ENCODE measurements around the gene MPZL3.

DNA sequence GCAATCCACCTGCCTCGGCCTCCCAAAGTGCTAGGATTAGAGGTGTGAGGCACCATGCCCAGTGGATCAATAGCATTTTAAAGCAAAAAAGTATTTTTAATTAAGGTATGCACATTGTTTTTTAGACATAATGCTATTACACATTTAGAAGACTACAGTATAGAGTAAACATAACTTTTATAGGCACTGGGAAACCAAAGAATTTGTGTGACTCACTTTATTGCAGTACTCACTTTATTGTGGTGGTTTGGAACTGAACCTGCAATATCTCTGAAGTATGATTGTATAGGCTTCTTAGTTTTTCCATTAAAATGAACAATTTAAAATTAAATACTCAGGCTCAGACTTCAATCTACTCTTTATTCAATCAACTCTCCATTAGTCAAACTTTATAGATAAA is 34.8 kb upstream of the MPZL3 start:
- no peak for TF ChIP-seq POLR2A (IDR thresholded peaks at IDR 0.05)
- TF ChIP-seq, protein P1, sequence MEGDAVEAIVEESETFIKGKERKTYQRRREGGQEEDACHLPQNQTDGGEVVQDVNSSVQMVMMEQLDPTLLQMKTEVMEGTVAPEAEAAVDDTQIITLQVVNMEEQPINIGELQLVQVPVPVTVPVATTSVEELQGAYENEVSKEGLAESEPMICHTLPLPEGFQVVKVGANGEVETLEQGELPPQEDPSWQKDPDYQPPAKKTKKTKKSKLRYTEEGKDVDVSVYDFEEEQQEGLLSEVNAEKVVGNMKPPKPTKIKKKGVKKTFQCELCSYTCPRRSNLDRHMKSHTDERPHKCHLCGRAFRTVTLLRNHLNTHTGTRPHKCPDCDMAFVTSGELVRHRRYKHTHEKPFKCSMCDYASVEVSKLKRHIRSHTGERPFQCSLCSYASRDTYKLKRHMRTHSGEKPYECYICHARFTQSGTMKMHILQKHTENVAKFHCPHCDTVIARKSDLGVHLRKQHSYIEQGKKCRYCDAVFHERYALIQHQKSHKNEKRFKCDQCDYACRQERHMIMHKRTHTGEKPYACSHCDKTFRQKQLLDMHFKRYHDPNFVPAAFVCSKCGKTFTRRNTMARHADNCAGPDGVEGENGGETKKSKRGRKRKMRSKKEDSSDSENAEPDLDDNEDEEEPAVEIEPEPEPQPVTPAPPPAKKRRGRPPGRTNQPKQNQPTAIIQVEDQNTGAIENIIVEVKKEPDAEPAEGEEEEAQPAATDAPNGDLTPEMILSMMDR (IDR thresholded peaks at IDR 0.05): no peak

Data from esophagus squamous epithelium (tissue), 4 donors.